Vagina (tissue), 2 donors: ENCODE results near the gene PARP6.

Experiments used
- POLR2AphosphoS5 ChIP-seq, 2 donors: sonication (generic); formaldehyde crosslinking; IDR thresholded peaks; one replicate each; pipeline ENCODE4 v1.9.0; 2017; ENCODE audit warnings: antibody characterized with exemption in 2 of 2, mild to moderate bottlenecking in 2 of 2, low read depth in 1 of 2; ENCODE audit not compliant: insufficient read depth in 1 of 2
- TF ChIP-seq, protein P1 (sequence below), 3 experiments: fragments of 450-650 bp in 2 of 3; fragments of 200-600 bp in 1 of 3; sonication (generic) in 1 of 3; IDR thresholded peaks; one replicate each; pipeline ENCODE4 v1.5.1; 2017 to 2019; ENCODE audit warnings: antibody characterized with exemption in 3 of 3, mild to moderate bottlenecking in 2 of 3, moderate library complexity in 2 of 3

GRCh38 chr15:72302955-72303354 lies 30.6 kb upstream of the PARP6 start:
- TF ChIP-seq, protein P1, sequence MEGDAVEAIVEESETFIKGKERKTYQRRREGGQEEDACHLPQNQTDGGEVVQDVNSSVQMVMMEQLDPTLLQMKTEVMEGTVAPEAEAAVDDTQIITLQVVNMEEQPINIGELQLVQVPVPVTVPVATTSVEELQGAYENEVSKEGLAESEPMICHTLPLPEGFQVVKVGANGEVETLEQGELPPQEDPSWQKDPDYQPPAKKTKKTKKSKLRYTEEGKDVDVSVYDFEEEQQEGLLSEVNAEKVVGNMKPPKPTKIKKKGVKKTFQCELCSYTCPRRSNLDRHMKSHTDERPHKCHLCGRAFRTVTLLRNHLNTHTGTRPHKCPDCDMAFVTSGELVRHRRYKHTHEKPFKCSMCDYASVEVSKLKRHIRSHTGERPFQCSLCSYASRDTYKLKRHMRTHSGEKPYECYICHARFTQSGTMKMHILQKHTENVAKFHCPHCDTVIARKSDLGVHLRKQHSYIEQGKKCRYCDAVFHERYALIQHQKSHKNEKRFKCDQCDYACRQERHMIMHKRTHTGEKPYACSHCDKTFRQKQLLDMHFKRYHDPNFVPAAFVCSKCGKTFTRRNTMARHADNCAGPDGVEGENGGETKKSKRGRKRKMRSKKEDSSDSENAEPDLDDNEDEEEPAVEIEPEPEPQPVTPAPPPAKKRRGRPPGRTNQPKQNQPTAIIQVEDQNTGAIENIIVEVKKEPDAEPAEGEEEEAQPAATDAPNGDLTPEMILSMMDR (IDR thresholded peaks at IDR 0.05): no peak
- TF ChIP-seq POLR2AphosphoS5 (IDR thresholded peaks at IDR 0.05; ENCODE audit: insufficient read depth in 1 of 2, low read depth in 1 of 2): no peak
